Measurements from ENCODE around the gene KRTAP13-2. TPM values are rescaled to one million over a fixed set of nuclear protein-coding genes. Genes with fewer than 3 reads are reported as not detected.

Gene KRTAP13-2
- polyA plus RNA-seq, 1 of the 3 experiments (the other 2 are of a cell fraction) = not detected

DNA sequence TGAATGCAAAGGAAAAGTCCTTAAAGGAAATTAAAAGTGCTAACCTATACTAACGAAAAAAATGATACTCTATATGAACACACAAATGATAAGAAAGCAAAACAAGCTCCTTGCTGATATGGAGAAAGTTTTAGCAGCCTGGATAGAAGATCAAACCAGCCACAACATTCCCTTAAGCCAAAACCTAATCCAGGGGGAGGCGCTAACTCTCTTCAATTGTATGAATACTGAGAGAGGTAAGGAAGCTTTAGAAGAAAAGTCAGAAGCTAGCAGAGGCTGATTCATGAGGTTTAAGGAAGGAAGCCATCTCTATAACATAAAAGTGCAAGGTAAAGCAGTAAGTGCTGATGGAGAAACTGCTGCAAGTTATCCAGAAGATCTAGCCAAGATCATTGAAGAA, 27.1 kb downstream of the KRTAP13-2 start (continued):
- TF ChIP-seq FOXJ3 (CRISPR knock-in tag; IDR thresholded peaks at IDR 0.05) = no peak
- TF ChIP-seq, protein P1, sequence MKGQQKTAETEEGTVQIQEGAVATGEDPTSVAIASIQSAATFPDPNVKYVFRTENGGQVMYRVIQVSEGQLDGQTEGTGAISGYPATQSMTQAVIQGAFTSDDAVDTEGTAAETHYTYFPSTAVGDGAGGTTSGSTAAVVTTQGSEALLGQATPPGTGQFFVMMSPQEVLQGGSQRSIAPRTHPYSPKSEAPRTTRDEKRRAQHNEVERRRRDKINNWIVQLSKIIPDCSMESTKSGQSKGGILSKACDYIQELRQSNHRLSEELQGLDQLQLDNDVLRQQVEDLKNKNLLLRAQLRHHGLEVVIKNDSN (IDR thresholded peaks at IDR 0.05; ENCODE audit: borderline replicate concordance, low read depth) = no peak
- no peak for TF ChIP-seq JUND (IDR thresholded peaks at IDR 0.05)
- TF ChIP-seq, protein P2, sequence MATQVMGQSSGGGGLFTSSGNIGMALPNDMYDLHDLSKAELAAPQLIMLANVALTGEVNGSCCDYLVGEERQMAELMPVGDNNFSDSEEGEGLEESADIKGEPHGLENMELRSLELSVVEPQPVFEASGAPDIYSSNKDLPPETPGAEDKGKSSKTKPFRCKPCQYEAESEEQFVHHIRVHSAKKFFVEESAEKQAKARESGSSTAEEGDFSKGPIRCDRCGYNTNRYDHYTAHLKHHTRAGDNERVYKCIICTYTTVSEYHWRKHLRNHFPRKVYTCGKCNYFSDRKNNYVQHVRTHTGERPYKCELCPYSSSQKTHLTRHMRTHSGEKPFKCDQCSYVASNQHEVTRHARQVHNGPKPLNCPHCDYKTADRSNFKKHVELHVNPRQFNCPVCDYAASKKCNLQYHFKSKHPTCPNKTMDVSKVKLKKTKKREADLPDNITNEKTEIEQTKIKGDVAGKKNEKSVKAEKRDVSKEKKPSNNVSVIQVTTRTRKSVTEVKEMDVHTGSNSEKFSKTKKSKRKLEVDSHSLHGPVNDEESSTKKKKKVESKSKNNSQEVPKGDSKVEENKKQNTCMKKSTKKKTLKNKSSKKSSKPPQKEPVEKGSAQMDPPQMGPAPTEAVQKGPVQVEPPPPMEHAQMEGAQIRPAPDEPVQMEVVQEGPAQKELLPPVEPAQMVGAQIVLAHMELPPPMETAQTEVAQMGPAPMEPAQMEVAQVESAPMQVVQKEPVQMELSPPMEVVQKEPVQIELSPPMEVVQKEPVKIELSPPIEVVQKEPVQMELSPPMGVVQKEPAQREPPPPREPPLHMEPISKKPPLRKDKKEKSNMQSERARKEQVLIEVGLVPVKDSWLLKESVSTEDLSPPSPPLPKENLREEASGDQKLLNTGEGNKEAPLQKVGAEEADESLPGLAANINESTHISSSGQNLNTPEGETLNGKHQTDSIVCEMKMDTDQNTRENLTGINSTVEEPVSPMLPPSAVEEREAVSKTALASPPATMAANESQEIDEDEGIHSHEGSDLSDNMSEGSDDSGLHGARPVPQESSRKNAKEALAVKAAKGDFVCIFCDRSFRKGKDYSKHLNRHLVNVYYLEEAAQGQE (IDR thresholded peaks at IDR 0.05; ENCODE audit: low read depth, low read length) = no peak

DNA sequence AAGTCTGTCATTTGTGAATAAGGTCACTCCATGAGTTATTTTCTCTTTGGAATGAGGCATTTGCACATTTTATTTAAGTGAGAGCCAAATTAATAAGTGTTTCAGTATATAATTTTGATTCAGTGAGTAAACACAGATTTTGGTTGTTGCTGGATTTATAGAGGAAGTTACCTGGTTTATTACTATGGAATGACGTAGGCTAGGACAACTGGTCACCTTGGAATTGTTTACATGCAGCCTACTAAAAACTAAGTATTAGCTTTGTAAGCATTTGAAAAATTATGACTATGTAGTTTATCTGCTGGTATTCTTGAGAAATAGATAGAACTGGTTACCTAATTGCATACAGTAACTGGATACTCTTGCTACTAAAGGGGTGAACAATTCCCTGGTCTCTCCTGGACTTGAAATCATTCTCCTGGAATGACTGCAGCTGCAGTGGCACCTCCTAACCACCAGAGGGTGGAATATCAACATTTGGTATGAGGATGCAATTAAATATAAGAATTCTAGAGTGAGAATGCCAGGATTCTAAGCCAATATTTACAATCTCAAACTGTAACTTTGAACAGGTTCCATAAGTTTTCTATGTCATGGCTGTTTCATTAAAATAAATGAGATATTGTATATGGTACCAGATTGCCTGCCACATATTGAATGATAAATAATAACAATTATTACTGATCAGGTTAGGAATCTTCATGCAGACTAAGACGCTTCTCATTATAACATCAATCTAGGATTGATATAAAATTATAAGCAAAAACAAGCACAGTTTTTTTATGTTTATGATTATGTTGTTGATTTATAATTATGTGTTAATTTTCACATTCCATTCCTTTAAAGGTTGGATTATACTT, 31.1 kb downstream of the KRTAP13-2 start:
- 0 out of 2 replicates have a peak, but pooled peaks cover 8% of the 10 kb centered on the region for H3K27me3 ChIP-seq (ENCODE audit: insufficient read depth)
- peak overlapping the region in 1 of 2 experiments; percentile 11; a peak in 1 of 4 replicates for H3K4me3 ChIP-seq (ENCODE audit: low read depth in 2 of 2, low read length in 1 of 2)
- H4K20me1 ChIP-seq (ENCODE audit: insufficient read depth) = no peaks in the 10 kb centered on the region
- no peaks in the 10 kb centered on the region for H3F3A ChIP-seq (replicated peaks; ENCODE audit: insufficient read depth)
- H3K36me3 ChIP-seq (replicated peaks in 1 of 2; ENCODE audit: control insufficient read depth in 1 of 2, insufficient read depth in 2 of 2, low read length in 1 of 2) = no peaks in the 10 kb centered on the region
- no peaks in the 10 kb centered on the region for H3K9me3 ChIP-seq
- H3K4me2 ChIP-seq = no peak overlapping the region
- no peak overlapping the region for H2AFZ ChIP-seq (ENCODE audit: low read depth)
- H3K4me1 ChIP-seq (ENCODE audit: control insufficient read depth in 1 of 2, insufficient read depth in 2 of 2, low read depth in 1 of 2, low read length in 1 of 2) = no peaks in the 10 kb centered on the region
- 6% methylated on average over 2 of the region's 2 CpGs for WGBS (ENCODE audit: low lambda C conversion rate)
- peak; percentile 22 for DNase-seq
- no peaks in the 10 kb centered on the region for H3K9me2 ChIP-seq
- no peaks in the 10 kb centered on the region for H3K79me2 ChIP-seq (ENCODE audit: insufficient read depth)
- no peak overlapping the region for H3K9ac ChIP-seq
- TF ChIP-seq RAD21 (IDR thresholded peaks at IDR 0.05; ENCODE audit: low read length) (peak; percentile 72), SMC3 (IDR thresholded peaks at IDR 0.05; ENCODE audit: low read depth, low read length) (peak; percentile 79), JUND (IDR thresholded peaks at IDR 0.05) (no peak)
- TF ChIP-seq, protein P3, sequence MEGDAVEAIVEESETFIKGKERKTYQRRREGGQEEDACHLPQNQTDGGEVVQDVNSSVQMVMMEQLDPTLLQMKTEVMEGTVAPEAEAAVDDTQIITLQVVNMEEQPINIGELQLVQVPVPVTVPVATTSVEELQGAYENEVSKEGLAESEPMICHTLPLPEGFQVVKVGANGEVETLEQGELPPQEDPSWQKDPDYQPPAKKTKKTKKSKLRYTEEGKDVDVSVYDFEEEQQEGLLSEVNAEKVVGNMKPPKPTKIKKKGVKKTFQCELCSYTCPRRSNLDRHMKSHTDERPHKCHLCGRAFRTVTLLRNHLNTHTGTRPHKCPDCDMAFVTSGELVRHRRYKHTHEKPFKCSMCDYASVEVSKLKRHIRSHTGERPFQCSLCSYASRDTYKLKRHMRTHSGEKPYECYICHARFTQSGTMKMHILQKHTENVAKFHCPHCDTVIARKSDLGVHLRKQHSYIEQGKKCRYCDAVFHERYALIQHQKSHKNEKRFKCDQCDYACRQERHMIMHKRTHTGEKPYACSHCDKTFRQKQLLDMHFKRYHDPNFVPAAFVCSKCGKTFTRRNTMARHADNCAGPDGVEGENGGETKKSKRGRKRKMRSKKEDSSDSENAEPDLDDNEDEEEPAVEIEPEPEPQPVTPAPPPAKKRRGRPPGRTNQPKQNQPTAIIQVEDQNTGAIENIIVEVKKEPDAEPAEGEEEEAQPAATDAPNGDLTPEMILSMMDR (IDR thresholded peaks at IDR 0.05) = peak; percentile 97
- no peak overlapping the region for H3K27ac ChIP-seq (ENCODE audit: low read depth in 2 of 2, low read length in 1 of 2)
- CTCF ChIA-PET = interaction anchor here (0.7 to 2.4 kb wide), 15 partner anchors 9 to 748 kb away, joined by 3 to 9 read pairs (median 4); no protein-coding TSS in a partner anchor
- POLR2A ChIA-PET = no interaction called here
